ENCODE data around the gene DMPK.

GRCh38 chr19:45828945-45829344, 46.7 kb upstream of the DMPK start:
- TF ChIP-seq, protein P1, sequence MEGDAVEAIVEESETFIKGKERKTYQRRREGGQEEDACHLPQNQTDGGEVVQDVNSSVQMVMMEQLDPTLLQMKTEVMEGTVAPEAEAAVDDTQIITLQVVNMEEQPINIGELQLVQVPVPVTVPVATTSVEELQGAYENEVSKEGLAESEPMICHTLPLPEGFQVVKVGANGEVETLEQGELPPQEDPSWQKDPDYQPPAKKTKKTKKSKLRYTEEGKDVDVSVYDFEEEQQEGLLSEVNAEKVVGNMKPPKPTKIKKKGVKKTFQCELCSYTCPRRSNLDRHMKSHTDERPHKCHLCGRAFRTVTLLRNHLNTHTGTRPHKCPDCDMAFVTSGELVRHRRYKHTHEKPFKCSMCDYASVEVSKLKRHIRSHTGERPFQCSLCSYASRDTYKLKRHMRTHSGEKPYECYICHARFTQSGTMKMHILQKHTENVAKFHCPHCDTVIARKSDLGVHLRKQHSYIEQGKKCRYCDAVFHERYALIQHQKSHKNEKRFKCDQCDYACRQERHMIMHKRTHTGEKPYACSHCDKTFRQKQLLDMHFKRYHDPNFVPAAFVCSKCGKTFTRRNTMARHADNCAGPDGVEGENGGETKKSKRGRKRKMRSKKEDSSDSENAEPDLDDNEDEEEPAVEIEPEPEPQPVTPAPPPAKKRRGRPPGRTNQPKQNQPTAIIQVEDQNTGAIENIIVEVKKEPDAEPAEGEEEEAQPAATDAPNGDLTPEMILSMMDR (conservative IDR thresholded peaks at IDR 0.05; ENCODE audit: low read length), result no peak
- no peak for TF ChIP-seq EZH2phosphoT487 (IDR thresholded peaks at IDR 0.05; ENCODE audit: borderline replicate concordance, low read depth, low read length)
